HCT116 (cell line): ENCODE data around the gene LPO. TPM values are rescaled to one million over a fixed set of nuclear protein-coding genes. Genes with fewer than 3 reads are reported as not detected.

Experiments used
- ATAC-seq: fragments of 200-7000 bp; cut with Tn5 transposase; 2 replicates; pipeline ENCODE4 v1.9.1; 2020; ENCODE audit warnings: mild to moderate bottlenecking, moderate library complexity
- BruUV-seq: library from RNA; stranded (reverse); fragments of 400-500 nt; replicated peaks from 2 replicates; lab custom pipeline; 2021; lab: Mats Ljungman, UMichigan
- CTCF ChIA-PET: fragments of 300-600 bp; sonication (Branson Sonifier 250); formaldehyde crosslinking; loops from one replicate; lab custom pipeline; 2021; ENCODE audit warnings: antibody characterized with exemption; lab: Charles Lee
- POLR2A ChIA-PET: fragments of 300-600, 350-600 bp; sonication (Branson Sonifier 250); formaldehyde crosslinking; loops from one replicate; lab custom pipeline; 2021; ENCODE audit warnings: antibody characterized with exemption; lab: Charles Lee
- RAD21 ChIA-PET, 2 experiments: fragments of 300-600 bp; sonication (Branson Sonifier 250); formaldehyde crosslinking; loops; one replicate each; lab custom pipeline; 2023; ENCODE audit warnings: low total read pairs in 2 of 2; ENCODE audit not compliant: uncharacterized antibody in 2 of 2, unreplicated experiment in 2 of 2, low non-redundant PET in 1 of 2; lab: Charles Lee
- DNase-seq: peaks from one replicate; pipeline ENCODE4 v3.0.0-alpha.2; 2010; ENCODE audit warnings: low read depth, low spot score
- H2AFZ ChIP-seq: fragments of 200-600 bp; shearing (Covaris generic), sonication (generic); 2 replicates; pipeline ENCODE4 v1.6.1; 2017; ENCODE audit warnings: low read depth, mixed run types, mixed read lengths, antibody characterized with exemption, low read length; ENCODE audit not compliant: poor library complexity, severe bottlenecking
- H3K27ac ChIP-seq: 2 replicates; pipeline ENCODE4 v1.5.1; 2012; ENCODE audit warnings: low read depth, low read length
- H3K27me3 ChIP-seq: fragments of 200-600 bp; sonication (generic); 2 replicates; pipeline ENCODE4 v1.6.1; 2016; ENCODE audit warnings: mixed run types, low read length, mixed read lengths; ENCODE audit not compliant: insufficient read depth
- H3K36me3 ChIP-seq, 2 experiments: fragments of 200-500 bp in 1 of 2; fragments of 200-600 bp in 1 of 2; sonication (Bioruptor generic) in 1 of 2; sonication (generic) in 1 of 2; 2 replicates each; pipeline versions ENCODE4 v1.5.1 to v1.6.1; 2014 to 2016; ENCODE audit warnings: low read length in 2 of 2, inconsistent platforms in 1 of 2, mixed read lengths in 1 of 2, mixed run types in 1 of 2; ENCODE audit not compliant: insufficient read depth in 2 of 2, control insufficient read depth in 1 of 2
- H3K4me1 ChIP-seq, 2 experiments: fragments of 200-600 bp in 1 of 2; sonication (generic) in 1 of 2; 2 replicates each; pipeline versions ENCODE4 v1.5.1 to v1.6.1; 2012 to 2017; ENCODE audit warnings: low read length in 2 of 2, inconsistent platforms in 1 of 2, mild to moderate bottlenecking in 1 of 2, mixed read lengths in 1 of 2, mixed run types in 1 of 2, moderate library complexity in 1 of 2; ENCODE audit not compliant: insufficient read depth in 2 of 2, control insufficient read depth in 1 of 2
- H3K4me2 ChIP-seq: fragments of 200-600 bp; sonication (generic); 2 replicates; pipeline ENCODE4 v1.6.1; 2017; ENCODE audit warnings: mixed run types, low read length, mixed read lengths
- H3K4me3 ChIP-seq, 2 experiments: fragments of 200-600 bp in 1 of 2; sonication (generic) in 1 of 2; replicated peaks in 1 of 2; 2 replicates each; pipeline ENCODE4 v1.5.1; 2011 to 2016; ENCODE audit warnings: low read length in 2 of 2, control low read depth in 1 of 2, low read depth in 1 of 2, mild to moderate bottlenecking in 1 of 2, mixed read lengths in 1 of 2, mixed run types in 1 of 2
- H3K79me2 ChIP-seq: fragments of 200-600 bp; sonication (generic); 2 replicates; pipeline ENCODE4 v1.6.1; 2017; ENCODE audit warnings: mild to moderate bottlenecking, mixed run types, low read length, moderate library complexity, mixed read lengths; ENCODE audit not compliant: insufficient read depth
- H3K9ac ChIP-seq: fragments of 200-600 bp; sonication (generic); 2 replicates; pipeline ENCODE4 v1.6.1; 2016; ENCODE audit warnings: low read length, mixed read lengths
- H3K9me2 ChIP-seq: fragments of 200-600 bp; sonication (generic), shearing (Covaris generic); 2 replicates; pipeline ENCODE4 v1.6.1; 2017; ENCODE audit warnings: mixed run types, mild to moderate bottlenecking, moderate library complexity; ENCODE audit not compliant: insufficient read depth
- H3K9me3 ChIP-seq, 2 experiments: fragments of 200-500 bp in 1 of 2; fragments of 200-600 bp in 1 of 2; sonication (Bioruptor generic) in 1 of 2; sonication (generic) in 1 of 2; 2 replicates each; pipeline ENCODE4 v1.6.1; 2014 to 2017; ENCODE audit warnings: low read length in 2 of 2, mixed read lengths in 2 of 2, inconsistent platforms in 1 of 2, low read depth in 1 of 2, mild to moderate bottlenecking in 1 of 2, mixed run types in 1 of 2, moderate library complexity in 1 of 2; ENCODE audit not compliant: control insufficient read depth in 1 of 2, insufficient read depth in 1 of 2
- H4K20me1 ChIP-seq: fragments of 200-600 bp; sonication (generic), shearing (Covaris generic); 2 replicates; pipeline ENCODE4 v1.6.1; 2017; ENCODE audit warnings: mixed run types, mild to moderate bottlenecking, moderate library complexity; ENCODE audit not compliant: insufficient read depth
- CBX3 ChIP-seq: IDR thresholded peaks from 2 replicates; pipeline ENCODE4 v1.6.1; 2012; ENCODE audit warnings: low read depth
- EZH2 ChIP-seq: fragments of 200-600 bp; sonication (generic); IDR thresholded peaks from 2 replicates; pipeline ENCODE4 v1.6.1; 2017; ENCODE audit warnings: antibody characterized with exemption, mixed run types
- FOSL1 ChIP-seq: IDR thresholded peaks from 2 replicates; pipeline ENCODE4 v1.6.1; 2012; ENCODE audit warnings: low read depth
- JUND ChIP-seq: IDR thresholded peaks from 2 replicates; pipeline ENCODE4 v1.6.1; 2012
- MAX ChIP-seq: IDR thresholded peaks from 2 replicates; pipeline ENCODE4 v1.6.1; 2012
- POLR2AphosphoS5 ChIP-seq: IDR thresholded peaks from 2 replicates; pipeline ENCODE4 v1.6.1; 2011; ENCODE audit warnings: mild to moderate bottlenecking, low read depth, low read length, moderate library complexity
- RAD21 ChIP-seq: IDR thresholded peaks from 2 replicates; pipeline ENCODE4 v1.6.1; 2012; ENCODE audit warnings: low read depth, mild to moderate bottlenecking
- TCF7L2 ChIP-seq: IDR thresholded peaks from 2 replicates; pipeline ENCODE4 v1.7.0; 2011; ENCODE audit warnings: borderline replicate concordance, inconsistent platforms; ENCODE audit not compliant: insufficient read depth, insufficient read length; ENCODE audit errors: extremely low read depth
- YY1 ChIP-seq: IDR thresholded peaks from 2 replicates; pipeline ENCODE4 v1.6.1; 2011; ENCODE audit warnings: low read length, low read depth, moderate library complexity, mild to moderate bottlenecking; ENCODE audit not compliant: insufficient replicate concordance; ENCODE audit errors: extremely low read depth
- ZFX ChIP-seq: fragments of 450-650 bp; IDR thresholded peaks from 2 replicates; pipeline ENCODE4 v1.6.1; 2017
- intact Hi-C: fragments of 100-400 bp; cut with micrococcal nuclease; formaldehyde crosslinking; loops from 2 replicates; pipeline ENCODE4 v1.10.0; 2022
- total RNA-seq: library from RNA; stranded (reverse); gene quantifications from one replicate; pipeline ENCODE4 v1.2.1, GENCODE V29; 2021; ENCODE audit not compliant: unreplicated experiment
- TF ChIP-seq, protein P1 (sequence below): IDR thresholded peaks from 2 replicates; pipeline ENCODE4 v1.6.1; 2011; ENCODE audit warnings: mild to moderate bottlenecking, low read length, moderate library complexity; ENCODE audit not compliant: insufficient replicate concordance; ENCODE audit errors: extremely low read depth
- TF ChIP-seq, protein P2 (sequence below), 3 experiments: fragments of 200-600 bp in 1 of 3; sonication (generic) in 1 of 3; IDR thresholded peaks in 2 of 3; conservative IDR thresholded peaks in 1 of 3; 2 replicates each; pipeline ENCODE4 v1.5.1; 2012 to 2017; ENCODE audit warnings: low read depth in 2 of 3, low read length in 2 of 3, antibody characterized with exemption in 1 of 3, borderline replicate concordance in 1 of 3, control low read depth in 1 of 3, mild to moderate bottlenecking in 1 of 3, mixed read lengths in 1 of 3, mixed run types in 1 of 3, moderate library complexity in 1 of 3; ENCODE audit not compliant: insufficient read depth in 1 of 3
- TF ChIP-seq, protein P3 (sequence below): IDR thresholded peaks from 2 replicates; pipeline ENCODE4 v1.6.1; 2012

LPO gene
- total RNA-seq, 1 experiment from 2014 or later: not detected

GRCh38 chr17:58313815-58314705 lies 75.7 kb downstream of the LPO start:
- Histone ChIP-seq H3K27me3 (no peaks in the 10 kb centered on the region), H2AFZ (no peak overlapping the region), H4K20me1 (no peaks in the 10 kb centered on the region), H3K36me3 (no peaks in the 10 kb centered on the region), H3K9ac (no peak overlapping the region), H3K9me3 (no peaks in the 10 kb centered on the region), H3K79me2 (no peaks in the 10 kb centered on the region), H3K4me3 (no peak overlapping the region), H3K27ac (no peak overlapping the region), H3K4me1 (peaks cover 8 to 13% of the 10 kb centered on the region in 2 experiments; a peak in 3 of 4 replicates), H3K9me2 (no peaks in the 10 kb centered on the region), H3K4me2 (no peak overlapping the region)
- CTCF ChIA-PET: interaction anchor here (1.5 to 7.6 kb wide), 2 partner anchors 9 to 134 kb away, joined by 3 to 124 read pairs; no protein-coding TSS in a partner anchor
- intact Hi-C loops: loop anchor here (10.0 kb wide), 1 partner anchor 691 kb away; no protein-coding TSS in a partner anchor
- RAD21 ChIA-PET: no interaction called here
- no peak for DNase-seq
- no TSS peak for BruUV-seq
- ATAC-seq: no peak
- TF ChIP-seq YY1 (no peak), ZFX (no peak), POLR2AphosphoS5 (no peak)
- TF ChIP-seq, all 23 proteins: peak for 0
- POLR2A ChIA-PET: interaction anchor here (0.5 kb wide), 1 partner anchor 136 kb away, joined by 3 read pairs; no protein-coding TSS in a partner anchor

- H3K4me1 ChIP-seq: peaks cover 8 to 13% of the 10 kb centered on the region in 2 experiments; a peak in 3 of 4 replicates
- ChIA-PET RAD21 (no interaction called here), POLR2A (interaction anchor here (0.5 kb wide), 1 partner anchor 135 kb away, joined by 3 read pairs; no protein-coding TSS in a partner anchor), CTCF (interaction anchor here (1.5 to 7.6 kb wide), 2 partner anchors 10 to 133 kb away, joined by 3 to 124 read pairs; no protein-coding TSS in a partner anchor)
- H2AFZ ChIP-seq: no peak overlapping the region
- no peaks in the 10 kb centered on the region for H4K20me1 ChIP-seq
- H3K79me2 ChIP-seq: no peaks in the 10 kb centered on the region
- ATAC-seq: no peak
- intact Hi-C loops: loop anchor here (5.0 to 10.0 kb wide), 2 partner anchors 203 to 690 kb away; no protein-coding TSS in a partner anchor
- no TSS peak for BruUV-seq
- H3K4me2 ChIP-seq: no peak overlapping the region
- H3K9me3 ChIP-seq: no peaks in the 10 kb centered on the region
- no peak overlapping the region for H3K27ac ChIP-seq
- no peaks in the 10 kb centered on the region for H3K9me2 ChIP-seq
- no peak overlapping the region for H3K4me3 ChIP-seq
- no peaks in the 10 kb centered on the region for H3K27me3 ChIP-seq
- H3K36me3 ChIP-seq: no peaks in the 10 kb centered on the region
- DNase-seq: no peak
- no peak overlapping the region for H3K9ac ChIP-seq
- TF ChIP-seq MAX (no peak), RAD21 (no peak), CBX3 (no peak), JUND (no peak), ZFX (no peak), EZH2 (no peak), TCF7L2 (no peak), YY1 (no peak), POLR2AphosphoS5 (no peak), FOSL1 (no peak)
- TF ChIP-seq, protein P1, sequence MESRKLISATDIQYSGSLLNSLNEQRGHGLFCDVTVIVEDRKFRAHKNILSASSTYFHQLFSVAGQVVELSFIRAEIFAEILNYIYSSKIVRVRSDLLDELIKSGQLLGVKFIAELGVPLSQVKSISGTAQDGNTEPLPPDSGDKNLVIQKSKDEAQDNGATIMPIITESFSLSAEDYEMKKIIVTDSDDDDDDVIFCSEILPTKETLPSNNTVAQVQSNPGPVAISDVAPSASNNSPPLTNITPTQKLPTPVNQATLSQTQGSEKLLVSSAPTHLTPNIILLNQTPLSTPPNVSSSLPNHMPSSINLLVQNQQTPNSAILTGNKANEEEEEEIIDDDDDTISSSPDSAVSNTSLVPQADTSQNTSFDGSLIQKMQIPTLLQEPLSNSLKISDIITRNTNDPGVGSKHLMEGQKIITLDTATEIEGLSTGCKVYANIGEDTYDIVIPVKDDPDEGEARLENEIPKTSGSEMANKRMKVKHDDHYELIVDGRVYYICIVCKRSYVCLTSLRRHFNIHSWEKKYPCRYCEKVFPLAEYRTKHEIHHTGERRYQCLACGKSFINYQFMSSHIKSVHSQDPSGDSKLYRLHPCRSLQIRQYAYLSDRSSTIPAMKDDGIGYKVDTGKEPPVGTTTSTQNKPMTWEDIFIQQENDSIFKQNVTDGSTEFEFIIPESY: no peak
- TF ChIP-seq, protein P2, sequence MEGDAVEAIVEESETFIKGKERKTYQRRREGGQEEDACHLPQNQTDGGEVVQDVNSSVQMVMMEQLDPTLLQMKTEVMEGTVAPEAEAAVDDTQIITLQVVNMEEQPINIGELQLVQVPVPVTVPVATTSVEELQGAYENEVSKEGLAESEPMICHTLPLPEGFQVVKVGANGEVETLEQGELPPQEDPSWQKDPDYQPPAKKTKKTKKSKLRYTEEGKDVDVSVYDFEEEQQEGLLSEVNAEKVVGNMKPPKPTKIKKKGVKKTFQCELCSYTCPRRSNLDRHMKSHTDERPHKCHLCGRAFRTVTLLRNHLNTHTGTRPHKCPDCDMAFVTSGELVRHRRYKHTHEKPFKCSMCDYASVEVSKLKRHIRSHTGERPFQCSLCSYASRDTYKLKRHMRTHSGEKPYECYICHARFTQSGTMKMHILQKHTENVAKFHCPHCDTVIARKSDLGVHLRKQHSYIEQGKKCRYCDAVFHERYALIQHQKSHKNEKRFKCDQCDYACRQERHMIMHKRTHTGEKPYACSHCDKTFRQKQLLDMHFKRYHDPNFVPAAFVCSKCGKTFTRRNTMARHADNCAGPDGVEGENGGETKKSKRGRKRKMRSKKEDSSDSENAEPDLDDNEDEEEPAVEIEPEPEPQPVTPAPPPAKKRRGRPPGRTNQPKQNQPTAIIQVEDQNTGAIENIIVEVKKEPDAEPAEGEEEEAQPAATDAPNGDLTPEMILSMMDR (IDR thresholded peaks at IDR 0.05 in 2 of 3, conservative IDR thresholded peaks at IDR 0.05 in 1 of 3; ENCODE audit: borderline replicate concordance in 1 of 3, insufficient read depth in 1 of 3, low read depth in 2 of 3, low read length in 2 of 3): no peak
- TF ChIP-seq, protein P3, sequence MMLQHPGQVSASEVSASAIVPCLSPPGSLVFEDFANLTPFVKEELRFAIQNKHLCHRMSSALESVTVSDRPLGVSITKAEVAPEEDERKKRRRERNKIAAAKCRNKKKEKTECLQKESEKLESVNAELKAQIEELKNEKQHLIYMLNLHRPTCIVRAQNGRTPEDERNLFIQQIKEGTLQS: no peak
Measured at GRCh38 chr17:58314706-58315015, 76.3 kb downstream of the LPO start.
